H9 (cell line): ENCODE data around the gene DIP2A. TPM values are rescaled to one million over a fixed set of nuclear protein-coding genes. Genes with fewer than 3 reads are reported as not detected.
"Not testable (repeated sequence)": the region's sequence is repeated elsewhere in the genome, so short reads cannot be mapped to it uniquely, and the experiment has no call there.

Source experiments
- DNase-seq: peaks from one replicate; pipeline ENCODE4 v3.0.0-alpha.2; 2017
- H2AFZ ChIP-seq: one replicate; pipeline ENCODE4 v1.6.1; 2013; ENCODE audit warnings: mild to moderate bottlenecking, low read length, control low read depth, moderate library complexity
- H2AK5ac ChIP-seq: 2 replicates; pipeline ENCODE4 v1.6.1; 2013; ENCODE audit warnings: low read length, control low read depth, mixed read lengths; ENCODE audit not compliant: insufficient read length
- H2BK120ac ChIP-seq: one replicate; pipeline ENCODE4 v1.6.1; 2013; ENCODE audit warnings: low read depth, mild to moderate bottlenecking, low read length, control low read depth, inconsistent platforms; ENCODE audit not compliant: poor library complexity, severe bottlenecking
- H2BK12ac ChIP-seq: 2 replicates; pipeline ENCODE4 v1.6.1; 2013; ENCODE audit warnings: low read length, control low read depth, mixed read lengths, low read depth; ENCODE audit not compliant: insufficient read length
- H2BK15ac ChIP-seq: 2 replicates; pipeline ENCODE4 v1.6.1; 2013; ENCODE audit warnings: low read depth, low read length, control low read depth
- H2BK20ac ChIP-seq: one replicate; pipeline ENCODE4 v1.6.1; 2013; ENCODE audit warnings: low read depth, mild to moderate bottlenecking, low read length, control low read depth, inconsistent platforms; ENCODE audit not compliant: poor library complexity, severe bottlenecking
- H2BK5ac ChIP-seq: 2 replicates; pipeline ENCODE4 v1.6.1; 2013; ENCODE audit warnings: low read length, control low read depth, mixed read lengths; ENCODE audit not compliant: insufficient read length
- H3K14ac ChIP-seq: 2 replicates; pipeline ENCODE4 v1.6.1; 2013; ENCODE audit warnings: low read length, control low read depth; ENCODE audit not compliant: insufficient read depth
- H3K18ac ChIP-seq: 2 replicates; pipeline ENCODE4 v1.6.1; 2013; ENCODE audit warnings: low read depth, mild to moderate bottlenecking, mixed read lengths, low read length, control low read depth; ENCODE audit not compliant: insufficient read length
- H3K23ac ChIP-seq: 2 replicates; pipeline ENCODE4 v1.6.1; 2013; ENCODE audit warnings: low read length, control low read depth, mixed read lengths, low read depth; ENCODE audit not compliant: insufficient read length
- H3K23me2 ChIP-seq: 2 replicates; pipeline ENCODE4 v1.6.1; 2013; ENCODE audit warnings: low read depth, mild to moderate bottlenecking, mixed read lengths, low read length, control low read depth; ENCODE audit not compliant: insufficient read length, poor library complexity, severe bottlenecking
- H3K27ac ChIP-seq: 2 replicates; pipeline ENCODE4 v1.5.1; 2013; ENCODE audit warnings: low read length, control low read depth, mixed read lengths, low read depth; ENCODE audit not compliant: insufficient read length
- H3K27me3 ChIP-seq: 2 replicates; pipeline ENCODE4 v1.6.1; 2013; ENCODE audit warnings: low read length, control low read depth, inconsistent platforms; ENCODE audit not compliant: insufficient read depth
- H3K4ac ChIP-seq: 2 replicates; pipeline ENCODE4 v1.6.1; 2013; ENCODE audit warnings: low read depth, mild to moderate bottlenecking, control low read depth, inconsistent platforms, low read length, moderate library complexity
- H3K4me1 ChIP-seq: 2 replicates; pipeline ENCODE4 v1.6.1; 2013; ENCODE audit warnings: low read length, control low read depth, inconsistent platforms; ENCODE audit not compliant: insufficient read depth
- H3K4me2 ChIP-seq: 2 replicates; pipeline ENCODE4 v1.6.1; 2013; ENCODE audit warnings: low read length, control low read depth, mixed read lengths; ENCODE audit not compliant: insufficient read length, insufficient read depth
- H3K56ac ChIP-seq: 2 replicates; pipeline ENCODE4 v1.6.1; 2013; ENCODE audit warnings: low read depth, mild to moderate bottlenecking, mixed read lengths, low read length, control low read depth; ENCODE audit not compliant: insufficient read length
- H3K79me1 ChIP-seq: 2 replicates; pipeline ENCODE4 v1.6.1; 2013; ENCODE audit warnings: low read depth, mild to moderate bottlenecking, moderate library complexity, low read length, control low read depth, inconsistent platforms; ENCODE audit not compliant: insufficient read depth, poor library complexity, severe bottlenecking
- H3K79me2 ChIP-seq: 2 replicates; pipeline ENCODE4 v1.6.1; 2013; ENCODE audit warnings: low read length, control low read depth, inconsistent platforms; ENCODE audit not compliant: insufficient read depth
- H3K9ac ChIP-seq: 2 replicates; pipeline ENCODE4 v1.6.1; 2013; ENCODE audit warnings: low read length, control low read depth, mixed read lengths; ENCODE audit not compliant: insufficient read length; ENCODE audit errors: extremely low read depth
- H3K9me3 ChIP-seq: one replicate; pipeline ENCODE4 v1.6.1; 2013; ENCODE audit warnings: low read depth, low read length, inconsistent platforms; ENCODE audit not compliant: control insufficient read depth
- H3T11ph ChIP-seq: one replicate; pipeline ENCODE4 v1.6.1; 2013; ENCODE audit warnings: mild to moderate bottlenecking, low read length, control low read depth, inconsistent platforms
- H4K20me1 ChIP-seq: one replicate; pipeline ENCODE4 v1.6.1; 2013; ENCODE audit not compliant: control insufficient read depth, insufficient read length, insufficient read depth
- H4K5ac ChIP-seq: 2 replicates; pipeline ENCODE4 v1.6.1; 2013; ENCODE audit warnings: low read depth, mild to moderate bottlenecking, mixed read lengths, low read length, control low read depth; ENCODE audit not compliant: insufficient read length
- H4K8ac ChIP-seq: replicated peaks from 2 replicates; pipeline ENCODE4 v1.6.1; 2013; ENCODE audit warnings: low read length, control low read depth, mixed read lengths, low read depth; ENCODE audit not compliant: insufficient read length
- H4K91ac ChIP-seq: 2 replicates; pipeline ENCODE4 v1.6.1; 2013; ENCODE audit warnings: low read depth, mild to moderate bottlenecking, moderate library complexity, mixed read lengths, low read length, control low read depth; ENCODE audit not compliant: insufficient read length
- H3K27ac Mint-ChIP-seq, 3 experiments: 2 replicates in 2 of 3; 3 replicates in 1 of 3; pipeline ENCODE4 v1.8.0; 2020 to 2021; ENCODE audit warnings: mixed read lengths in 3 of 3, mild to moderate bottlenecking in 1 of 3, moderate library complexity in 1 of 3
- H3K27me3 Mint-ChIP-seq: 2 replicates; pipeline ENCODE4 v1.8.0; 2021; ENCODE audit warnings: low read depth, mild to moderate bottlenecking, moderate library complexity, mixed read lengths
- H3K36me3 Mint-ChIP-seq, 3 experiments: 2 replicates in 2 of 3; 3 replicates in 1 of 3; pipeline ENCODE4 v1.8.0; 2020 to 2021; ENCODE audit warnings: low read depth in 3 of 3, mixed read lengths in 3 of 3; ENCODE audit not compliant: insufficient read depth in 1 of 3
- H3K4me1 Mint-ChIP-seq, 2 experiments: 2 replicates each; pipeline ENCODE4 v1.8.0; 2020; ENCODE audit warnings: mixed read lengths in 2 of 2
- H3K4me3 Mint-ChIP-seq, 2 experiments: 2 replicates in 1 of 2; 3 replicates in 1 of 2; pipeline ENCODE4 v1.8.0; 2020 to 2021; ENCODE audit warnings: mild to moderate bottlenecking in 2 of 2, mixed read lengths in 2 of 2, moderate library complexity in 1 of 2
- H3K9me3 Mint-ChIP-seq, 2 experiments: 2 replicates in 1 of 2; 3 replicates in 1 of 2; pipeline ENCODE4 v1.8.0; 2020; ENCODE audit warnings: mild to moderate bottlenecking in 2 of 2, mixed read lengths in 2 of 2, moderate library complexity in 1 of 2
- CTCF ChIP-seq: fragments of 200-600 bp; sonication (generic); conservative IDR thresholded peaks from 3 replicates; pipeline ENCODE4 v1.8.0; 2021; ENCODE audit warnings: antibody characterized with exemption, mild to moderate bottlenecking
- WGBS: extraction: QIAGEN DNeasy Blood & Tissue Kit; methylation state at CpG from one replicate; pipeline ENCODE4 v1.1.7; 2013; ENCODE audit warnings: missing lambda C conversion rate, low lambda C conversion rate, mixed read lengths; ENCODE audit not compliant: insufficient read length; ENCODE audit errors: extremely low coverage; 5-methylcytosine and 5-hydroxymethylcytosine counted together
- total RNA-seq: library from RNA; stranded (reverse); gene quantifications from 2 replicates; pipeline ENCODE4 v1.2.1, GENCODE V29; 2021

Gene DIP2A
- total RNA-seq, 1 experiment from 2014 or later: 25.2 TPM

- Histone ChIP-seq H3K27me3 (no peaks in the 10 kb centered on the region), H3K9ac (no peak overlapping the region), H2BK20ac (no peak overlapping the region), H2BK120ac (no peak overlapping the region), H3K79me2 (no peaks in the 10 kb centered on the region), H3K9me3 (no peaks in the 10 kb centered on the region), H3K4ac (no peak overlapping the region), H3K18ac (no peak overlapping the region), H3K4me1 (no peaks in the 10 kb centered on the region), H2BK5ac (no peak overlapping the region), H3K27ac (no peak overlapping the region), H2AK5ac (no peak overlapping the region), H2AFZ (no peak overlapping the region), H3K14ac (no peak overlapping the region), H3K23ac (no peak overlapping the region), H4K91ac (no peak overlapping the region), H4K5ac (no peak overlapping the region), H4K8ac (no peak overlapping the region), H3T11ph (no peak overlapping the region), H4K20me1 (no peaks in the 10 kb centered on the region), H2BK15ac (no peak overlapping the region), H3K56ac (no peak overlapping the region), H3K23me2 (no peaks in the 10 kb centered on the region), H2BK12ac (no peak overlapping the region), H3K79me1 (no peaks in the 10 kb centered on the region), H3K4me2 (no peak overlapping the region)
- Mint-ChIP-seq H3K27ac (peak overlapping the region in 2 of 3 experiments; percentile 10 to 34; a peak in 5 of 7 replicates), H3K36me3 (peaks cover 27 to 66% (median 60%) of the 10 kb centered on the region in 3 experiments; a peak in 6 of 7 replicates), H3K9me3 (no peaks in the 10 kb centered on the region), H3K27me3 (no peaks in the 10 kb centered on the region; the same call in 1 of the 2 replicates), H3K4me3 (no peak overlapping the region), H3K4me1 (0 out of 4 replicates have a peak, but pooled peaks cover 0 to under 1% of the 10 kb centered on the region in 2 experiments)
- DNase-seq: no peak
- TF ChIP-seq CTCF: no peak
- WGBS: no CpG with 5 or more reads among the region's 22 CpGs
Measured at GRCh38 chr21:46431884-46432488, 26.7 kb upstream of the DIP2A start.

GRCh38 chr21:46433116-46433515 is 25.6 kb upstream of the DIP2A start:
- not testable (repeated sequence) for H3K4me1 Mint-ChIP-seq, H3K14ac ChIP-seq, H3K27ac ChIP-seq, H3K23me2 ChIP-seq, H3K18ac ChIP-seq, H3K4me3 Mint-ChIP-seq, H3K9me3 ChIP-seq, H2AFZ ChIP-seq, H4K91ac ChIP-seq, H4K8ac ChIP-seq, H3T11ph ChIP-seq, H2BK20ac ChIP-seq, H3K4ac ChIP-seq, H4K5ac ChIP-seq, H3K27me3 ChIP-seq, H3K27ac Mint-ChIP-seq, H3K4me1 ChIP-seq, H3K4me2 ChIP-seq, H3K79me2 ChIP-seq, H3K9ac ChIP-seq, H3K56ac ChIP-seq, H3K27me3 Mint-ChIP-seq, H2BK15ac ChIP-seq, H2BK12ac ChIP-seq, DNase-seq, H4K20me1 ChIP-seq, H2AK5ac ChIP-seq, H2BK5ac ChIP-seq, H2BK120ac ChIP-seq, H3K23ac ChIP-seq, H3K9me3 Mint-ChIP-seq, H3K79me1 ChIP-seq
- no CpG with 5 or more reads among the region's 11 CpGs for WGBS
- H3K36me3 Mint-ChIP-seq: peaks cover 30 to 72% (median 67%) of the 10 kb centered on the region in 3 experiments; a peak in 6 of 7 replicates
